HT1080 (cell line): ENCODE data around the gene TREML2. TPM values are rescaled to one million over a fixed set of nuclear protein-coding genes. Genes with fewer than 3 reads are reported as not detected.
"Not testable (repeated sequence)": the region's sequence is repeated elsewhere in the genome, so short reads cannot be mapped to it uniquely, and the experiment has no call there.

Experiments
- DNase-seq: peaks from one replicate; pipeline ENCODE4 v3.0.0-alpha.2; 2015; ENCODE audit warnings: low read depth
- polyA plus RNA-seq, 2 experiments: library from polyadenylated mRNA; depleted of rRNA; stranded (reverse); fragments of >200 nt; gene quantifications; 2 replicates each; pipeline ENCODE4 v1.2.3, GENCODE V29; 2015
- total RNA-seq: library from RNA; depleted of rRNA; stranded (reverse); fragments of >200 nt; shearing (Covaris generic); gene quantifications from 2 replicates; pipeline ENCODE4 v1.2.3, GENCODE V29; 2014; rRNA removed

TREML2 gene
- not detected in 2 replicates for total RNA-seq
- polyA plus RNA-seq (2015; cell fraction: cytosol; rRNA removed), result 0.05 and 0.10 TPM in 2 replicates
- 0.05 TPM in 1 of 2 replicates, not detected in the other for polyA plus RNA-seq (2015; cell fraction: nucleus; rRNA removed)

- DNase-seq, result no peak
Measured at GRCh38 chr6:41200901-41201763, at the start of gene TREML2. TREML2 (minus strand) TSS chr6:41201149; CDS start chr6:41201008, 141 bp downstream.

GRCh38 chr6:41247882-41248705 is 47.1 kb upstream of the TREML2 start:
- DNase-seq, result no peak

GRCh38 chr6:41247288-41247865 is 46.4 kb upstream of the TREML2 start:
- no peak for DNase-seq

GRCh38 chr6:41246529-41246928 is 45.6 kb upstream of the TREML2 start:
- not testable (repeated sequence) for DNase-seq

GRCh38 chr6:41239467-41240159 is 38.7 kb upstream of the TREML2 start:
- DNase-seq, result no peak

- no peak for DNase-seq
Measured at GRCh38 chr6:41237128-41237527, 36.2 kb upstream of the TREML2 start.

- DNase-seq, result no peak
Measured at GRCh38 chr6:41236276-41236675, 35.3 kb upstream of the TREML2 start.

GRCh38 chr6:41232667-41233066 is 31.7 kb upstream of the TREML2 start:
- DNase-seq, result no peak

- DNase-seq, result no peak
Measured at GRCh38 chr6:41231246-41231645, 30.3 kb upstream of the TREML2 start.

GRCh38 chr6:41229721-41230120 is 28.8 kb upstream of the TREML2 start:
- no peak for DNase-seq

GRCh38 chr6:41228616-41229015 is 27.7 kb upstream of the TREML2 start:
- DNase-seq, result no peak

GRCh38 chr6:41228096-41228495 is 27.1 kb upstream of the TREML2 start, which contains the start of gene TREML4:
TREML4 (plus strand) TSS chr6:41228349; CDS start chr6:41228428, 79 bp downstream.
- no peak for DNase-seq

- DNase-seq, result no peak
Measured at GRCh38 chr6:41226752-41227151, 25.8 kb upstream of the TREML2 start.

- DNase-seq, result no peak
Measured at GRCh38 chr6:41224800-41225199, 23.9 kb upstream of the TREML2 start.

- no peak for DNase-seq
Measured at GRCh38 chr6:41222513-41222912, 21.6 kb upstream of the TREML2 start.

- no peak for DNase-seq
Measured at GRCh38 chr6:41222045-41222444, 21.1 kb upstream of the TREML2 start.

GRCh38 chr6:41216616-41217015 is 15.7 kb upstream of the TREML2 start:
- DNase-seq, result no peak

GRCh38 chr6:41215777-41216176 is 14.8 kb upstream of the TREML2 start:
- DNase-seq, result no peak

GRCh38 chr6:41214559-41215238 is 13.8 kb upstream of the TREML2 start:
- no peak for DNase-seq

- no peak for DNase-seq
Measured at GRCh38 chr6:41209547-41210320, 8.8 kb upstream of the TREML2 start.
